Spleen (tissue), 7 donors: ENCODE measurements around the gene PLOD1.

Experiments used
- CTCF ChIP-seq, 11 experiments: fragments of 200-600 bp in 7 of 11; fragments of 450-650 bp in 4 of 11; sonication (generic) in 4 of 11; IDR thresholded peaks in 8 of 11; conservative IDR thresholded peaks in 3 of 11; 1 replicate in 7 of 11; 2 replicates in 4 of 11; pipeline versions ENCODE4 v1.4.0 to v1.8.0; 2016 to 2021; ENCODE audit warnings: antibody characterized with exemption in 11 of 11, inconsistent platforms in 4 of 11, mild to moderate bottlenecking in 1 of 11
- POLR2A ChIP-seq, 3 donors: fragments of 450-650 bp; IDR thresholded peaks; one replicate each; pipeline ENCODE4 v1.5.1; 2017; ENCODE audit warnings: antibody characterized with exemption in 3 of 3, mild to moderate bottlenecking in 1 of 3
- POLR2AphosphoS5 ChIP-seq, 3 donors: sonication (generic); formaldehyde crosslinking; IDR thresholded peaks; one replicate each; pipeline ENCODE4 v1.5.1; 2017; ENCODE audit warnings: antibody characterized with exemption in 3 of 3
- donor health status: DM: no; HTN: no; CAD: no; lungs with moderate emphysema.
- donor health status: DM: no; HTN: no; CAD: no.
- donor health status: DM: no; HTN: no; CAD: no.

GRCh38 chr1:12001996-12002493, 67.5 kb downstream of the PLOD1 start:
- TF ChIP-seq CTCF (IDR thresholded peaks at IDR 0.05 in 8 of 11, conservative IDR thresholded peaks at IDR 0.05 in 3 of 11): no peak
- TF ChIP-seq POLR2A (IDR thresholded peaks at IDR 0.05): no peak
- peak in 1 of 3 donors; percentile 17 for TF ChIP-seq POLR2AphosphoS5 (IDR thresholded peaks at IDR 0.05)
